ENCODE measurements around the gene ADH7. TPM values are rescaled to one million over a fixed set of nuclear protein-coding genes. Genes with fewer than 3 reads are reported as not detected.

ADH7 gene
- total and polyA plus RNA-seq, 2 of the 13 experiments (the other 11 are each of a cell fraction or from before 2014, with no cell fraction given), result not detected

GRCh38 chr4:99405433-99406115, 29.6 kb downstream of the ADH7 start (continued):
- TF ChIP-seq TEAD3 (CRISPR knock-in tag; optimal IDR thresholded peaks at IDR 0.05; ENCODE audit: borderline replicate concordance) (no peak), STAG1 (CRISPR knock-in tag; IDR thresholded peaks at IDR 0.05) (peak; percentile 97), ZNF713 (CRISPR knock-in tag; IDR thresholded peaks at IDR 0.05) (no peak), CBX5 (CRISPR knock-in tag; IDR thresholded peaks at IDR 0.05; ENCODE audit: borderline replicate concordance) (peak; percentile 73; the same call in 1 of the 2 replicates), TOPORS (CRISPR knock-in tag; IDR thresholded peaks at IDR 0.05) (no peak), FOXO1 (CRISPR knock-in tag; IDR thresholded peaks at IDR 0.05) (0 out of 2 replicates have a peak, but pooled peaks have one; percentile 54), RXRB (CRISPR knock-in tag; IDR thresholded peaks at IDR 0.05; ENCODE audit: borderline replicate concordance) (peak; percentile 48; the same call in 1 of the 2 replicates), MYPOP (CRISPR knock-in tag; IDR thresholded peaks at IDR 0.05) (peak; percentile 37; the same call in 1 of the 2 replicates), ZNF660 (CRISPR knock-in tag; IDR thresholded peaks at IDR 0.05; ENCODE audit: borderline replicate concordance, low read depth) (no peak), ZBTB38 (CRISPR knock-in tag; IDR thresholded peaks at IDR 0.05) (no peak), ZNF710 (CRISPR knock-in tag; IDR thresholded peaks at IDR 0.05; ENCODE audit: borderline replicate concordance) (no peak; the same call in 1 of the 2 replicates), ZNF644 (CRISPR knock-in tag; IDR thresholded peaks at IDR 0.05; ENCODE audit: low read depth) (0 out of 2 replicates have a peak, but pooled peaks have one; percentile 20), NR2F1 (CRISPR knock-in tag; IDR thresholded peaks at IDR 0.05) (no peak), TRIM24 (CRISPR knock-in tag; IDR thresholded peaks at IDR 0.05) (no peak), IRF2 (CRISPR knock-in tag; IDR thresholded peaks at IDR 0.05) (peak; percentile 38; the same call in 1 of the 2 replicates), REPIN1 (CRISPR knock-in tag; IDR thresholded peaks at IDR 0.05; ENCODE audit: borderline replicate concordance, low read depth) (no peak), NR2F6 (IDR thresholded peaks at IDR 0.05) (no peak), NR2F6 (CRISPR knock-in tag; IDR thresholded peaks at IDR 0.05) (0 out of 2 replicates have a peak, but pooled peaks have one; percentile 22), CEBPG (CRISPR knock-in tag; IDR thresholded peaks at IDR 0.05) (no peak), PHF5A (CRISPR knock-in tag; IDR thresholded peaks at IDR 0.05; ENCODE audit: low read depth, unreplicated experiment) (no peak), RAD21 (CRISPR knock-in tag; IDR thresholded peaks at IDR 0.05) (peak; percentile 94), ZNF614 (CRISPR knock-in tag; IDR thresholded peaks at IDR 0.05; ENCODE audit: borderline replicate concordance) (0 out of 2 replicates have a peak, but pooled peaks have one; percentile 27)
- TF ChIP-seq, protein P1, sequence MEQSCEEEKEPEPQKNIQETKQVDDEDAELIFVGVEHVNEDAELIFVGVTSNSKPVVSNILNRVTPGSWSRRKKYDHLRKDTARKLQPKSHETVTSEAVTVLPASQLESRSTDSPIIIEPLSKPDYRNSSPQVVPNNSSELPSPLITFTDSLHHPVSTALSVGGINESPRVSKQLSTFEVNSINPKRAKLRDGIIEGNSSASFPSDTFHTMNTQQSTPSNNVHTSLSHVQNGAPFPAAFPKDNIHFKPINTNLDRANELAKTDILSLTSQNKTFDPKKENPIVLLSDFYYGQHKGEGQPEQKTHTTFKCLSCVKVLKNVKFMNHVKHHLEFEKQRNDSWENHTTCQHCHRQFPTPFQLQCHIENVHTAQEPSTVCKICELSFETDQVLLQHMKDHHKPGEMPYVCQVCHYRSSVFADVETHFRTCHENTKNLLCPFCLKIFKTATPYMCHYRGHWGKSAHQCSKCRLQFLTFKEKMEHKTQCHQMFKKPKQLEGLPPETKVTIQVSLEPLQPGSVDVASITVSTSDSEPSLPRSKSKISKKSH (CRISPR knock-in tag; IDR thresholded peaks at IDR 0.05; ENCODE audit: borderline replicate concordance), result no peak
- TF ChIP-seq, protein P2, sequence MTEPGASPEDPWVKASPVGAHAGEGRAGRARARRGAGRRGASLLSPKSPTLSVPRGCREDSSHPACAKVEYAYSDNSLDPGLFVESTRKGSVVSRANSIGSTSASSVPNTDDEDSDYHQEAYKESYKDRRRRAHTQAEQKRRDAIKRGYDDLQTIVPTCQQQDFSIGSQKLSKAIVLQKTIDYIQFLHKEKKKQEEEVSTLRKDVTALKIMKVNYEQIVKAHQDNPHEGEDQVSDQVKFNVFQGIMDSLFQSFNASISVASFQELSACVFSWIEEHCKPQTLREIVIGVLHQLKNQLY (CRISPR knock-in tag; IDR thresholded peaks at IDR 0.05), result no peak
- TF ChIP-seq, protein P3, sequence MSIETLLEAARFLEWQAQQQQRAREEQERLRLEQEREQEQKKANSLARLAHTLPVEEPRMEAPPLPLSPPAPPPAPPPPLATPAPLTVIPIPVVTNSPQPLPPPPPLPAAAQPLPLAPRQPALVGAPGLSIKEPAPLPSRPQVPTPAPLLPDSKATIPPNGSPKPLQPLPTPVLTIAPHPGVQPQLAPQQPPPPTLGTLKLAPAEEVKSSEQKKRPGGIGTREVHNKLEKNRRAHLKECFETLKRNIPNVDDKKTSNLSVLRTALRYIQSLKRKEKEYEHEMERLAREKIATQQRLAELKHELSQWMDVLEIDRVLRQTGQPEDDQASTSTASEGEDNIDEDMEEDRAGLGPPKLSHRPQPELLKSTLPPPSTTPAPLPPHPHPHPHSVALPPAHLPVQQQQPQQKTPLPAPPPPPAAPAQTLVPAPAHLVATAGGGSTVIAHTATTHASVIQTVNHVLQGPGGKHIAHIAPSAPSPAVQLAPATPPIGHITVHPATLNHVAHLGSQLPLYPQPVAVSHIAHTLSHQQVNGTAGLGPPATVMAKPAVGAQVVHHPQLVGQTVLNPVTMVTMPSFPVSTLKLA (IDR thresholded peaks at IDR 0.05), result no peak

All from HepG2 (cell line).